GM11168 (cell line): ENCODE data around the gene STT3B.

Source experiments
- in situ Hi-C: fragments of 300-500 bp; cut with MboI; formaldehyde crosslinking; loops from one replicate; pipeline ENCODE4 v1.12.0; 2022; ENCODE audit warnings: low sequenced_read_pairs; ENCODE audit not compliant: unreplicated experiment

The STT3B gene

DNA sequence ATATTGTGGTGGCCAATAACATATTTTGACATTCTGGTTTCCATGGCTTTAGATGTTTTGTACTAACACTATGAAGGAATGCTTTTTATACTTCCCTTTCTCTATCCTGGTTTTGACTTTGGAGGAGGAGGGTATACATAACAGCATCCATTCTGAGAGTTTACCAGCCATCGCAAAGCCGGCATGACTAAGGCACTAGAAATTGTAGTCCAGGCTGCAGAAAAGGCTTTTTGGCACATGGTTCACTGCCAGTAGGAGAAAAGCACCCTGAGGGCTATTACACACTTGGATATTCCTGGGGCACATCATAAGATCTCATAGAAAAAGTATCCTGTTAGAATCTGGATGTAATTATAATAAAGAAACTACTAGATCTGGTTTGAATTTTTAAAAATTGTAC lies 101.8 kb downstream of the STT3B start:
- in situ Hi-C loops: no loop called here

DNA sequence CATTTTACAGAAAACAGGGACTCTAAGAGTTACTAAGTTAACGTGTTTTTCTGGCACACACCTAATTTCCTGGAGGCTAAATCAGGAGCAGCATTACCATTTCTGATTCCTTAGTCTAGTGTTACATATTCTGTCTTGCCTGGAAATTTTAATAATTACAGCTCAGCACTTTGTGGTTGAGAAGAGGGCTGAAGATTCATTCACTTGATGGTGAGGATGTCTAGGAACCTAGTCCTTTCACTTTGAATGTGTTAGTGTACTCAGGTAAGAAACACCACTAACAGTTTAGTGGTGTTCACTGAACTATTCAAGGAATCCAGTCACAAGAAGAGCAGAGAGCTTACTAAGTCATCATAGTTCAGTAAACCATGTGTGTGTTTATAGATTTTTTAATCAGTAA lies 102.8 kb downstream of the STT3B start:
- in situ Hi-C loops: no loop called here

DNA sequence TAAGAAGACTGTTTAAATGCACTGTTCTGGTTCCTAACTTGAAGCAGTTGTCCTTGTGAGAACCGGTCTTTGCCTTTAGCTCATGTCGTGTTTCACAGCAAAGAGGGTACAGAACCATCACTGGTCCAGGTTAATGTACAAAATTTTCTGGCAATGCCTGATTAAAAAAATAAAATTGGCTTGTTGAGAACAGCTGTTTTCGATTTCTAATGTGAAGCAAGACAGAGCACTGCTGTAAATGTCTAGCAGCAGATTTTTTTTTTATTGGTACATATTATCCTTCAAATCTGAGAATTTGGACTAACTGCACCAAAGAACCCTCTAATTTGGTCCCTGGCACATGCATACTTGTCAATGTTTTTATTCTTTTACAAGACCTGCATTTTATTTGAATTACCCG lies 103.3 kb downstream of the STT3B start:
- in situ Hi-C loops: no loop called here

DNA sequence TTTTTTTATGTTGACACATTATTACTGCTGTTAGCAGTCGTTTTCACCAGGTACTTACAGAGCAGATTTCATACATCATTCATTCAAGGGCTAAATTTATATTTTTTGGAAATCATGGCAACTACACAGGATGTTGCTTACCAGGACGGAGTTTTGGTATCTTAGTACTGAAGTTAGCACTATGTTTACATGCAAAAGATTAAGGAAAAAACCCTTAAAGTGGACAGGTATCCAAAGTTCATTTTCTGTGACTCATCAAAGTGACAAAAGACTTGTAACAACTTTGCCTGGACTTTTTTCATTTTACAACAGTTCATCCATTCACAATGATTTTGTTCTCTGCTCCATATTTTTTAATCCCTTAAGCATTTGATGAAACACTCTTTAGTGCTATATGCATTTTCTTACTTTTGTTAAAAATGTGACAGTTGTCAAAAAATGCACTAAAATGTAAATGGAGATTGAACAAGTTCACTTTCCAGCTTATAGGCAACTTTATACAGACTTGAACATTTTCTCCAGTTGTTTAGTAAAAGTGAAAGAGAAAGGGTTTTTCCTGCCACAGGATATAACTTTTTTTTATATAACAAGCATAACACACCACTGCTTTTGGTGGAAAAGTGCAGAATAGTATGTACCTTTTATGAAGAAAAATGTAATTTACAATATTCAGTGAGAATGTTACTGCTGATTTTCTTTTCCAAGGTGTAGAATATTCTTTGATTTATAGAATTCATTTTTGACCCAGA lies 104.1 kb downstream of the STT3B start:
- in situ Hi-C loops: no loop called here

DNA sequence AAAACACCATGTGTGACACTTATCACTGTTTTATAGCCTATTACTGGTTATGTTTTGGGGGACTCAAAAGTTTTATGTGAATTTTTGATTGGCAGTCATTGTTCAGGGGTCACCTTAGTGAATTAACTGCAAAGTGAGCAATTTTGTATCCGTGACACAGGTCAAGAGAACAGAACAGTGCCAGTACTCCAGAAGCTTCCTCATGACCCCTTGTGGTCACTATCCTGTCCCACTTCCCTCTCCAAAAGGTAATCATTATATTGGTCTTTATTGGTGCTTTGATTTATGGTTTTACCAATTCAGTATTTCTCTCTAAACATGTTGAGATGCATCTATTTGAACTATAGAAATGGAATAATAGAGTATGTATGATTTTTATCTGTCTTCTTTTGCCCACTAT lies 107.1 kb downstream of the STT3B start:
- in situ Hi-C loops: no loop called here

DNA sequence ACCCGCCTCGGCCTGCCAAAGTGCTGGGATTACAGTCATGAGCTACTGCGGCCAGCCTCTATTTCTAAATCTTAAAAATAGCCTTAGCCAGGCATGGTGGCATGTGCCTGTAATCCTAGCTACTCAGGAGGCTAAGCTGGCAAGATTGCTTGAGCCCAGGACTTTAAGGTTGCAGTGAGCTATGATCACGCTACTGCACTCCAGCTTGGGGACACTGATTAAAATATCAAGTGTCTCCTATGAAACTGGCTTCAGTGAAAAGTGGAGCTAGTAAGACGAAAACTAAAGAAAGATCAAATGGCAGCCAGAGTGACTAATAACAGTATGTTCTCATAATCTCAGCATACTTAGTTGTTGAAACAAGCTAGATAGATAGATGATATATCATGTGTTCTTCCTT lies 112.5 kb downstream of the STT3B start:
- in situ Hi-C loops: no loop called here

DNA sequence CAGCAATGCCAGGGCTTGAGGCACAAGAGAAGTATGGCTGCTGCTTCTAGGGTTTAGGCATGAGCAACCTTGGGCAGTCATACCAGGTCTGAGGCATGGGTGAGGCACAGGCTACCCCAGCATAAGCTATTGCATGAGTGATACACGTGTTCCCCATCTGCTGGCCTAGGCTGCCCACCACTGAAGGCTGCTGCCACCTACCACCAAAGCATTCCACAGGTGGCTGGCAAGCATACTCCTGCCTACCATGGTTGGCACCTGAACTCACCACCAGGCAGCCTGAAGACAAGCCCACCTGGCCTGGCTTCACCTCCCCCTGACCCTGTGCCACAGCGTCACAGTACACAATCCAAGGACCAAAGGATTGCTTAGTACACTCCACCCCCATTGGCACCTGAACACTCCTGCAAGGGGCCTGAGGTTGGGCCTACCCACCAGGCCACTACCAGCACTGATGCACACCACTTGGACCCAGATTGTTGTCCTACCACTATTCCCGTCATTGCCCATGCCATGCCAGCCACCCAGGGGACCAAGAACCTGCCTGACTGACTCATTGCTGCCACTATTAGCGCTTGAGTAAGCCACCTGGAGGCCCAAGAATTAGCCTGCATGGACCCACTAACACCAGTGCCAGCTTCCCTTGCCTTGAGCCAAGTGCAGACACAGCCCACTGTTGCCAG lies 115.7 kb downstream of the STT3B start:
- in situ Hi-C loops: no loop called here

DNA sequence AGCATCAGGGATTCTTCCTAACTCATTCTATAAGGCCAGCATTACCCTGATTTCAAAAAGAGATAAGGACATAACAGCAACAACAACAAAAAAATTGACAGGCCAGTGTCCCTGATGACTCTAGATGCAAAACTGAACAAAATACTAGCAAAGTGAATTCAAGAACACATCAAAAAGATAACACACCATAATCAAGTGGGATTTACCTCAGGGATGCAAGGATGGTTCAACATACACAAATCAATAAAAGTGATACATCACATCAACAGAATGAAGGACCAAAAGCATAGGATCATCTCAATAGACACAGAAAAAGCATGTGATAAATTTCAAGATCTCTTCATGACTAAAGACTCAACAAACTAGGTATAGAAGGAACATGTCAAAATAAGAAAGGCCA lies 119.6 kb downstream of the STT3B start:
- in situ Hi-C loops: no loop called here

DNA sequence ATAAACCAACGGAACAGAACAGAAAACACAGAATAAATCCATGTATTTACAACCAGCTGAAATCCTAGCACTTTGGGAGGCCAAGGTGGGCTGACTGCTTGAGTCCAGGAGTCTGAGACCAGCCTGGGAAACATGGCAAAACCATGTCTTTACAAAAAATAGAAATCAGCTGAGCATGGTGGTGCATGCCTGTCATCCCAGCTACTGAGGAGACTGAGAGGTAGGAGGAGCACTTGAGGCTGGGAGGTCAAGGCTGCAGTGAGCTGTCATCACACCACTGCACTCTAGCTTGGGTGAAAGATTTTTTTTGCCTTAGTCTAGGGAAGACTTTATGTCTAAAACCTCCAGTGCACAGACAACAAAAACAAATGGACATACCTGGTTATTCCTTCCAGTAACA lies 120.7 kb downstream of the STT3B start:
- in situ Hi-C loops: no loop called here

DNA sequence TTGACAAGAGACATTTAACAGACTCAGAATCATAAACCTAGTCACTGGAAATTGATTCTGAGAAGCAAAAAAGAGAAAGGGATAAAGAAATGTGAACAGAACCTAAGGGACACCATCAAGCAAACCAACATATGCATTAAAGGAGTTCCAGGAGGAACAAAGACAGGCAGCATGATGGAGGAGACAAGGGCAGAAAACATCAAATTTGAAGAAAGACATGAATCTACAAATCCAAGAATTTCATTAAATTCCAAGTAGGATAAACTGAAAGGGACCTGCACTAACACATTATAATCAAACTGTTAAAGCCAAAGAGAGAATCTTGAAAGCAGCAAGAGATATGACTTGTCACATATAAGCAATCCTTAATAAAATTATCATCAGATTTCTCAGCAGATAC lies 122.3 kb downstream of the STT3B start:
- in situ Hi-C loops: no loop called here

DNA sequence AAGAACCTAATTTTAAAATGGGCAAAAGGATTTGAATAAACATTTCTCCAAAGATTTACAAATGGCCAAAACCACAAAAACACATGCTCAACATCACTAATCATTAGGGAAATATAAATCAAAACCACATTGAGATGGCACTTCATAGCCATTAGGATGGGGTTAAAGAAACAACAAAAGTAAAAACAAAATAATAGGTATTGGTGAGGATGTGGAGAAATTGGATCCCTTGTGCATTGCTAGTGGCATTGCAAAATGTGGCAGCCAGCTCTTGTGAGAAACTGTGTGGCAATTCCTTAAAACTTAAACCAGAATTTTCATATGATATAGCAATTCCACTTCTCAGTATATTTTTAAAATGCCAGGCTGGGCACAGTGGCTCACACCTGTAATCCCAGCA lies 126.5 kb downstream of the STT3B start:
- in situ Hi-C loops: no loop called here

DNA sequence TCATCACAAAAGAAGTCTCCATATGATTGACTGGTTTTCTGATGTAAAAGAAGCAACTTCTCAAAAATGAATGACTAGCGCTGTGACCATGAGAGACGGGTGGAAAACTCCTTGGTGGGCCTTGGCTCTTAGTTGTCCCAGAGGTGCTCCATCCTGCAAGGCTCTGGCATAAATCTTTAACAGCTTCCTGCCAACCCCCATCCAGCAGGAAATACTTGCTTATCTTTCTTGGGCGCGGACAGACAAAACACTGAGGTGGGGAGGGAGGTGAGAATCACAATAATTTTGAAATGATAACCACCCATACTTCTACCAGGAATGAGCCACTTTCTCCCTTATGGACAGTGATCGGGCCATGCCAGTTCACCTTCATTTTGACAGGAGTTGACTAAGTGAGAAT lies 128.6 kb downstream of the STT3B start:
- in situ Hi-C loops: no loop called here

DNA sequence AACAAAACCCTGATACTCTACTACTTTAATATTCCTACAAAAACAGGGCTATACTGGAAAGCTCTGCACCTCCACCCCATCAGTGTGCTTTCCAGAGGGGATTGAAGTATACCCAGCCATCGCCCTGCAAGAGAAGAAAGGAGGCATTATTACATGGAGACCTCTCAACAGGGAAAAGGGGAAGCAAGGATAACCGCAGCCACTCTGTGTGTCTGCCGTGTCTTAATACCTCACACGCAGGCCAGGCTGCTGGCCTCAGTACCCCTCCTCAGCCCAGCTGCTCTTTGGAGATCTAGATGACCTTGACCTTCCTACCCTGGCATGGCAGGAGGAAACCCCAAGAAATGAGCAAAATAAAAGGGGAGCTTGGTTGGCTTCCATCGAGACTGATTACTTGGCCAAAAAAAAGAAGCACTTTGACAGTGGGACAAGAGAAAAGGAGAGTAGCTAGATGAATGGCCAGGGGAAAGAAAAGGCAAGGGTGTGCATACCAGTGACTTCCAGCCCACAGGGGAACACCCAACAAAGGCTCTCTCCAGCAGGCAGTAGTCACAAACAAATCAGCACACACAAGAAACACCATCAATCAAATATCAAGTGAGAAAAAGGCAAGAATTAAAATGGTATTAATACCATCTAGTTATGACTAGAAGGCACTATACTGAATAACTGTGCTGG lies 129.4 kb downstream of the STT3B start:
- in situ Hi-C loops: no loop called here

DNA sequence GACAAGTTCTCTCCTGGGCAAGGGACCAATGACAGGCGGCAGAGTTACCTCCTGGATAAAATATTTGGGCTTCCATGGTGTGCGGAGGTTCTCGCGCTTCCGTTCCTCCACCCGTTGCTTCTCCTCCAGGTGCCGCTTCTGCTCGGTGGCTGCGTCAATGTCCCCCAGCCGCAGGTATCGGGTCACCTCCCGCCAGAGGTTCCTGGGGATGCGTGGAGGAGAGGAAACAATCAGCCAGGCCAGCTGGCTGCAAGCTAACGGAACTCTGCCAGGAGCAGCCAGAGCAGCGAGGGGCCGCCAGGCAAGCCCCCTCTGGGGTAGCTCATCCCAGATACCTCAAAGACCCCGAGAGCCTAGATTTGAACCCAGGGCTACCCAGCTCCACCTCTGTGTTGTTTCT lies 131.3 kb downstream of the STT3B start:
- in situ Hi-C loops: no loop called here

DNA sequence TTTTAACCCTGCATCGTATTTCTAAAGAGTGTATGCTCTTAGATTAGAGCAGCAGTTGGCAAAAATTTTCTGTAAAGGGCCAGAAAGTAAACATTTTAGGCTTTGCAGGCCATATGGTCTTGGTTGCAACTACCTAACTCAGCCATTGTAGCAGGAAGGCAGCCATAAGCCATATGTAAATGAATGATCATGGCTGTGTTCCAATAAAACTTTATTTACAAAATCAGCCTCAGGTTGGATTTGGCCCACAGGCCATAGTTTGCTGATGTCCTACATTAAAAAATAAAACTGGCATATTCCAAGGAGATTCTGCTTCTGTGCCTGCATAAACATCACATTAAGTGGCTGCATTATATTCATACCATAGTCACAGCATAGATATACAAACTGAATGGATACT lies 134.9 kb downstream of the STT3B start:
- in situ Hi-C loops: no loop called here

DNA sequence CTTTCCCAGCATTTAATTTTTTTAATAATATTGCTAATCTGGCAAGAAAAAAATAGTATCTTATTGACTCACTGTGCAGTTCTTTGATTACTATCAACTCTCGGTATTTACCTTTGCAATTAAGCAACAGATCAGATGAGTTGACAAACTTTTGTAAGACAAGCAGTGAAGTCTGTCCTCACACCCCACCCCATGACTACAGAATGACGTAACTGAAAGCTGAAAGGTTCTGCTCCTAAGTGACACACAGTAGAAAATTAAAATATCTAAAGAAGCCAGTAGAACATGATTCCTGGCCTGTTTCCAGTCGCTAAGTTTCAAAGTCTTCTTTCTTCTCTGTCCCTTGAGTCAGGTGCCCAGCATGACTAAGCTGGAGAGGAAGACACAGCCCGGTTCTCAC lies 135.5 kb downstream of the STT3B start:
- in situ Hi-C loops: no loop called here

DNA sequence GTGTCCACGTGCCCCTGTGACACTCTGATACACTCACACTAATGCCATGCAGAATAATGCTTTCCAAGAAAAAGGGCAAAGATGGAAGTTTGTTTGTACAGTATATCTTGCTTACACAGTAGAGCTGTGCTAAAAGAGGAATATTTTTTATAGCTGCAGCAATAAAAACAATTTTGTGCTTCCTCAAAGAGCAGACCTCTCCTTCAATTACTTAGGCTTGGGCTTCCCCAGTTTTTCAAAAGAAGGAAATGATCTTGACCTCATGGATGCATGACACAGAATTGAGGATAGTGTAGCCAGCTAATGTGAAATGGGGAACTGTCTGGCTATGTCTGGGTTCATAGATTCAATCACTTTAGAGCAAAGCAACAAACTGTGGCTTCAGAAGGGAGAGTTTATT lies 137.4 kb downstream of the STT3B start:
- in situ Hi-C loops: no loop called here

DNA sequence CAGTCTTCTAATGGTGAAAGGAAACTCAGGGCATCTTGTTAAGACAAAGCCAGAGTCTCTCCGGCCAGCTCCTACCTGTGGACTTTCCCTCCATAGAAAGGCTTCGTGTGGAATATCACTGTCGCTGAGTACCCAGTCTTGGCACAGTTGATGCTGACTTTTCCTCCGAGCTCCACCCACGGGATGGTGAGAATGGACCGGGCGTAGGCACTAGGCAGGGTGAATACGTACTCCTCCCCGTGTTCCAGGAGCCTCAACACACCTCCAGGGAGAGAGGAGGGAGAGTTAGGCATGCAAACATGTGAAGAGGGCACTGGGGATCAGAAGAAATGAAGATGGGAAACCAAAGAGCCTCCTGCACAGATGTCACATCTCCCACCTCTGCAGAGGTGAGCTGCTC lies 138.0 kb downstream of the STT3B start:
- in situ Hi-C loops: no loop called here

DNA sequence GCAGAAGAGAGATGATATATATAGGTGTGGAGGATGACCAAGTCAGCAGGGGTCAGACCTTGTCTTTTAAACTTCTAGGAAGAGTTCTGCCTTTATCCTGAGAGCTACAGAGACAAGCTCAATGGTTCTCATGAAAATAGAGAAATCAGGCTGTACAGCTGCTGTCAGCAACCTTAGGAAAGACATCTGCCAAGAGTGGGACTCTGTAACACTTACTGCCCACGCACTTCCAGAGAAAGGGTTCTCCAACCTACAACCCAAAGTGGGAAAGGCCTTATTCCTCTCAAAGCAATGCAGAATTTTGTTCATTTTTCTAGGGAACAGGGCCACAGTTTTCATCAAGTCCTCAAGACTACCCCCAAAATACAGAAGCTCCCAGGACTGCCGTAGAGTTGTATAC lies 138.7 kb downstream of the STT3B start:
- in situ Hi-C loops: no loop called here

DNA sequence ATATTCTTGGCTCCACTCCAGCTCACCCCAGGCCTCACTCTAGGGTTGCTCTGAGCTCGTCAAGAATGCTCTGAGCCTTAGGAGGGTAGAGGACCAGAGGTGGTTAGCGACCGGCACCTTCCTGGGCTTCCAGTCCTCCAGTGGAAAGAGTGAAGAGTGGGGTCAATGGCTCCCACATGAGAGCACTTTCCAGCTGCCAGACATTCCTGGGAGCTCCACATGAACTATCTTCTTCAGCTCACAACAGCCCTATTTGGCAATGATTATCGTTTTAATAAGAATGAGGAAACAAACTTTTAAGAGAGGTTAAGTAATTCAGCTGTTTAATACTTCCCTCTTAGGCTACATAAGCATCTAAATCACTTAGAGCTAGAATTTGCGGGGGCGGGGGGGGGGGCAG lies 139.3 kb downstream of the STT3B start:
- in situ Hi-C loops: no loop called here

DNA sequence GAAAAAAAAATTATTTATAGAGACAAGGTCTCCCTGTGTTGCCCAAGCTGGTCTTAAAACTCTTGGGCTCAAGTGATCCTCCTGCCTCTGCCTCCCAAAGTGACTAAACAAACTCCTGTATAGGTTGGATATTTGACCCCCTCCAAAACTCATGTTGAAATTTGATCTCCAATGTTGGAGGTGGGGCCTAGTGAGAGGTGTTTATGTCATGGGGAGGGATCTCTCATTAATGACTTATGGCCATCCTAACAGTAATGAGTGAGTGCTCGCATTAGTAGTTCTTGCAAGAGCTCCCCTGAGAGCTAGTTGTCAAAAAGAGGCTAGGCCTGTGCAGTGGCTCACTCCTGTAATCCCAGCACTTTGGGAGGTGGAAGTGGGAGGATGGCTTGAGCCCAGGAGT lies 141.2 kb downstream of the STT3B start:
- in situ Hi-C loops: no loop called here

DNA sequence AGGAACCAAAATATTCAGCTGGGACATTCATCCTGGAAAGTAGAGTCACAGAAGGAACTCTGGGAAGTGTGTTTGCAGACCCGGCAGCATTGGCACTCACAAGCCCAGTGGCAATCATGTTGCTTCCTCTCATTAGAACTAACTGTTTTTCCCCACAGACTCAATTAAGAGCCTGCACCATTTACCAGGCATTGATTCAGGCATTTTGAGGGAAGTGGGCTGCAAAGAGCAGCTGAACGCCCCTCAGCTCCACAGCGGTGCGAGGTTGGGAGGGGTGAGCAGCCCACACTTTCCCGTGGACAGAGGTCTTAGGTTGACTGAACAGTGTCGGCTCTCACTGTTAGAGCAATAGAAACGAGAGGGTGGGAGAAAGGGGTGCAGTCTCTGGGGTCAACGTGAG lies 143.8 kb downstream of the STT3B start:
- in situ Hi-C loops: no loop called here
